AG09309 (cell line): Measurements from ENCODE around the gene TTLL5.

Experiments used
- DNase-seq: peaks from one replicate; pipeline ENCODE4 v3.0.0-alpha.2; 2010; ENCODE audit warnings: low read depth
- H3K4me3 ChIP-seq: 2 replicates; pipeline ENCODE4 v1.5.1; 2011; ENCODE audit warnings: mild to moderate bottlenecking, low read depth, low read length, moderate library complexity; ENCODE audit not compliant: control insufficient read depth
- TF ChIP-seq, protein P1 (sequence below): IDR thresholded peaks from 2 replicates; pipeline ENCODE4 v1.5.1; 2011; ENCODE audit warnings: mild to moderate bottlenecking, low read depth, low read length, inconsistent platforms; ENCODE audit not compliant: insufficient read depth, control insufficient read depth; ENCODE audit errors: missing control alignments

TTLL5 gene

DNA sequence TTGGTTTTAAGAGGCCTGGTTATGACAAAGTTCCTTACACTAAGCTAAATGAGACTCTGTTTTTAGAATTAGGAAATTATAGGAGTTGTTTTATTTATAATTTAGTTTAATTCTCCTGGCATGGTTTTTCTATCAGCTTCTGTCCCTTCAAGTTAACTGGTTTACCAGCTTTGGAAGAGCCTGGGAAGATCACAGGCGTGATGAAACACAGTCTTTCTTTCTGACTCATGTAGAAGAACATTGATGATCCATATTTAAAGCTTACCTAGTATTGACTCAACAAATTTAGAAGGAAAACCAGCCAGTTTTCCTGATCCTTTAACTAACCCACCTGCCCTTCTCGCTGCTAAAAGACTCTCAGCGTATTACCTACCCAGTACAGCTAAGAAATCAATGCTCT lies 165.6 kb downstream of the TTLL5 start:
- TF ChIP-seq, protein P1, sequence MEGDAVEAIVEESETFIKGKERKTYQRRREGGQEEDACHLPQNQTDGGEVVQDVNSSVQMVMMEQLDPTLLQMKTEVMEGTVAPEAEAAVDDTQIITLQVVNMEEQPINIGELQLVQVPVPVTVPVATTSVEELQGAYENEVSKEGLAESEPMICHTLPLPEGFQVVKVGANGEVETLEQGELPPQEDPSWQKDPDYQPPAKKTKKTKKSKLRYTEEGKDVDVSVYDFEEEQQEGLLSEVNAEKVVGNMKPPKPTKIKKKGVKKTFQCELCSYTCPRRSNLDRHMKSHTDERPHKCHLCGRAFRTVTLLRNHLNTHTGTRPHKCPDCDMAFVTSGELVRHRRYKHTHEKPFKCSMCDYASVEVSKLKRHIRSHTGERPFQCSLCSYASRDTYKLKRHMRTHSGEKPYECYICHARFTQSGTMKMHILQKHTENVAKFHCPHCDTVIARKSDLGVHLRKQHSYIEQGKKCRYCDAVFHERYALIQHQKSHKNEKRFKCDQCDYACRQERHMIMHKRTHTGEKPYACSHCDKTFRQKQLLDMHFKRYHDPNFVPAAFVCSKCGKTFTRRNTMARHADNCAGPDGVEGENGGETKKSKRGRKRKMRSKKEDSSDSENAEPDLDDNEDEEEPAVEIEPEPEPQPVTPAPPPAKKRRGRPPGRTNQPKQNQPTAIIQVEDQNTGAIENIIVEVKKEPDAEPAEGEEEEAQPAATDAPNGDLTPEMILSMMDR, result no peak
- no peak overlapping the region for H3K4me3 ChIP-seq
- no peak for DNase-seq

DNA sequence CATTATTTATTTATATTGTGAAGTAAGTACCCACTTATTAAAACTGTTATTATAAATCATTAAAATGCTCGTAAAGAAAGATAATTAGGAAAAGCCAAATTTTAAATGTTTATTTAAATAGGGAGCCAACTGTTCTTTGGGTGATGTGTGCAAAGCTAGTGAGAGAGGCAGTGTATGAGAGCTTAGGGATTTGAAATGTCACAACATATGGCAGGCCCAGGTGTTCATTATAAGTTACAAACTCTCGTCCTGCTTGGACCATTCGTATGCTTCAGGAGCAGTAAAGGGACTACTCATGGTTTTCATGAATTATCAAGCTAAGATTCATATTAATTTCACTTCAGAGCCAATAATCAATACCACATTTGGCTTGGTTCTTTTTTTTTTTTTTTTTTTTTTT lies 166.3 kb downstream of the TTLL5 start:
- TF ChIP-seq, protein P1, result no peak
- no peak overlapping the region for H3K4me3 ChIP-seq
- DNase-seq, result no peak

GRCh38 chr14:75829316-75829715 lies 168.3 kb downstream of the TTLL5 start:
- DNase-seq, result no peak
- TF ChIP-seq, protein P1, result no peak
- no peak overlapping the region for H3K4me3 ChIP-seq

- H3K4me3 ChIP-seq, result no peak overlapping the region
- TF ChIP-seq, protein P1, result no peak
- DNase-seq, result no peak
Measured at GRCh38 chr14:75831455-75831854, 170.4 kb downstream of the TTLL5 start.

DNA sequence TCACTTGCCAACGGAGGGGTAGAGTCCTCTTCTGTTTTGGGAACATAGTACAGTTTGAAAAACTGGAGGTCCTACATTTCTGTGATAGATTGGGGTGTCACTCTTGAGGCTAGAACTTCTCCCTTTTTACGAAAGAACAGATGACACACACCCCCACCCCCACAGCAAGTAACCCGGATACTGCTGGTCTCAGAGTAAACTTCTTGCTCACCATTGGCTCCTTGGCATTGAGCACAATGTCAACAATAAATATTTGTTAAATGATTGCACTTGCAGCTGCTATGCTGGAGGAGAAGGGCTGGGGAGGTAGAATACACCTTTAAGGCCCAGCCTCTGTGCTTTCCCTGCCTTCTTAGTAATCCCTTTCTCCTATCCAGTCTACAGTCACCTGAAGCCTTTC lies 170.9 kb downstream of the TTLL5 start:
- no peak for DNase-seq
- TF ChIP-seq, protein P1, result no peak
- no peak overlapping the region for H3K4me3 ChIP-seq

DNA sequence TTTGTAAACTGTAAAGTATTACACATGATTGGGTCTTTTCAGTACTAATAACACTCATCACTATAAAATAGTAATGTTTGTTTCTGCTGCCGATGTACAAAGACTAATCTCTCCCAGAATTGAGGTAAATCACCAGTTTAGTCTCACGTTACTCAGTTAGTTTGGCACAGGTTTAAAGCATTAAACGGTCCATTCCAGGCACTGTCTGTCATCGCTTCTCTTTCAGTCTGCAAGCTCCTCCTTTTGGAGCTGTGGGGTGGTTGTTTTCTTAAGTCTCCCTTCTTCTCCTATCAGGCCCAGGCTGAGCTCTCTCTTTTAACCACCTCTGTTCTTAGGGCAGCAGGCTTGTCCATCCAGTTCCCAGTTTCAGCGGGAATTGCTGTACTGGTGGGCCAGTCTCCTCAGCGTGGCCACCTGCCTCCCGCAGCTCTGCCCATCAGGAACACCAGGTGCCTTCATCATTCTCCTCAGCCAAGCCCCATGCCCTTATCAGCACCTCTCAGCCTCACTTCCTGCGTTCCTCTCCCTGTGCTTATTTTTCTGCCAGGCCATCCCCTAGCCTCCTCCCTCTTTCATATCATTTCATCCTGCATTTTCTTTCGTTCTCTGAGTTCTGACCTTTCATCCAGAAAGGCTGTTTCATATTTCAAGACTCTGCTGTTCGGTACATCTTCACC lies 171.7 kb downstream of the TTLL5 start:
- peak; percentile 52 for DNase-seq
- no peak overlapping the region for H3K4me3 ChIP-seq
- TF ChIP-seq, protein P1, result no peak
